ENCODE measurements around the gene STRN3.

The STRN3 gene

GRCh38 chr14:30869551-30870155, 156.5 kb downstream of the STRN3 start:
- no peak for DNase-seq

- no peak for DNase-seq
Observed at GRCh38 chr14:30868736-30869135, 157.4 kb downstream of the STRN3 start.

- no peak for DNase-seq
Observed at GRCh38 chr14:30864934-30865333, 161.2 kb downstream of the STRN3 start.

GRCh38 chr14:30861200-30861599, 165.0 kb downstream of the STRN3 start:
- no peak for DNase-seq

- no peak for DNase-seq
Observed at GRCh38 chr14:30855345-30856037, 170.7 kb downstream of the STRN3 start.

- DNase-seq, result no peak
Observed at GRCh38 chr14:30854492-30854891, 171.7 kb downstream of the STRN3 start.

GRCh38 chr14:30853946-30854345, 172.2 kb downstream of the STRN3 start:
- DNase-seq, result no peak

- DNase-seq, result no peak
Observed at GRCh38 chr14:30849983-30850382, 176.2 kb downstream of the STRN3 start.

- DNase-seq, result no peak
Observed at GRCh38 chr14:30849354-30849753, 176.8 kb downstream of the STRN3 start.

- DNase-seq, result no peak
Observed at GRCh38 chr14:30848449-30849240, 177.5 kb downstream of the STRN3 start.
